OCI-M2 (cell line): ENCODE results near the gene ERFL.

Experiments used
- DNase-seq: peaks from one replicate; lab custom pipeline; 2025; ENCODE audit not compliant: unreplicated experiment; lab: John Stamatoyannopoulos, UW

Gene ERFL

GRCh38 chr19:41927497-41928192, 604 bp downstream of the ERFL start:
- DNase-seq = no peak

- no peak for DNase-seq
These were observed 1.3 kb downstream of the ERFL start for GRCh38 chr19:41926763-41927496.

- no peak for DNase-seq
These were observed 2.1 kb downstream of the ERFL start for GRCh38 chr19:41926028-41926762.

GRCh38 chr19:41925208-41926003, 2.8 kb downstream of the ERFL start:
- DNase-seq = no peak

- no peak for DNase-seq
These were observed 3.8 kb downstream of the ERFL start for GRCh38 chr19:41924151-41925145.

GRCh38 chr19:41923045-41923788, 5.0 kb downstream of the ERFL start:
- no peak for DNase-seq

- no peak for DNase-seq
These were observed 5.7 kb downstream of the ERFL start for GRCh38 chr19:41922585-41922984.

GRCh38 chr19:41921577-41922576, 6.4 kb downstream of the ERFL start:
- DNase-seq = no peak

GRCh38 chr19:41920882-41921576, 7.2 kb downstream of the ERFL start:
- no peak for DNase-seq

GRCh38 chr19:41919948-41920712, 8.1 kb downstream of the ERFL start:
- no peak for DNase-seq

- no peak for DNase-seq
These were observed 9.5 kb downstream of the ERFL start for GRCh38 chr19:41918653-41919244.

GRCh38 chr19:41918095-41918494, 10.2 kb downstream of the ERFL start:
- DNase-seq = no peak

- DNase-seq = no peak
These were observed 10.6 kb downstream of the ERFL start for GRCh38 chr19:41917676-41918075.

GRCh38 chr19:41915776-41916414, 12.4 kb downstream of the ERFL start:
- no peak for DNase-seq

GRCh38 chr19:41915021-41915775, 13.1 kb downstream of the ERFL start:
- DNase-seq = no peak
